ENCODE data around the gene HADH. TPM values are rescaled to one million over a fixed set of nuclear protein-coding genes. Genes with fewer than 3 reads are reported as not detected.

Gene HADH
- total RNA-seq, 1 donor = 9.0 TPM

DNA sequence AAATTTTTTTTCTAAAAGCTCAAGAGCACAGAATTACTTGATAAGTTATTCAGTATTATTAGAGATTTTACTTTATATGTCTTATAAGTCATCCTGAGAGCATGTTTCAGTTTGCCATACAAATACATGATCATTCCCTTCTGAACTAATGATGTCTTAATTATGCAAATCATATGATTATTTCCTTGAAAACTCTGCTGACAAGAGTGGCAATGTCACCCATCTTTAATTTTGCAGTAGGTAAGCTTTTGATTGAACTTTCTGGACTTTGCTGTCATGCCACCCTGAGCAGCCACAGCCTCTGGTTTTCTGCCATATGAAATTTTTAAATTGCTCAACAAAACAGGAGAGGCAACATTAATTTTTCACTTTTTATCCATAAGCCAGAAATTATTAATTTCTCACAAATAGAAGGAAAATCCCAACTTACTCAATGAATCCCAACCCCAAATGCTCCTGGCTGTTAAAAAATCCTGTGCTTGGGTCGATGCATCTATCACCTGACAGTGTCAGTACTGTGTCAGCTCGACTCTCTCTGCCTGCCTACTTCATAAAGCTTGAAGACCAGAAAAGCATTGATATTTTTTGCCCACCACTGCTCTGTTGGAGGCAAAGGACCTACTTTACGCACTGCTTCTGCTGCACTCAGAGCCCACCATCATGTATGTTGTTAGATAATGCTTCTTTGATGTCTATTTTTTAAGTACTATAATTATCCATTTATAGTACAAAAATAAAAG lies 11.6 kb upstream of the HADH start:
- Histone ChIP-seq H3K27ac (ENCODE audit: low read depth, low read length) (no peak overlapping the region), H3K36me3 (ENCODE audit: insufficient read depth, low read length) (no peaks in the 10 kb centered on the region), H3K4me1 (ENCODE audit: insufficient read depth, low read length) (no peaks in the 10 kb centered on the region), H3K9me3 (ENCODE audit: low read depth, low read length) (no peaks in the 10 kb centered on the region), H2AFZ (ENCODE audit: low read length) (no peak overlapping the region), H3K4me2 (ENCODE audit: insufficient read depth, low read length) (no peak overlapping the region), H3K79me2 (ENCODE audit: insufficient read depth, low read length) (no peaks in the 10 kb centered on the region), H3K4me3 (ENCODE audit: insufficient read depth, low read length) (no peak overlapping the region), H3K27me3 (ENCODE audit: insufficient read depth, low read length) (no peaks in the 10 kb centered on the region), H4K20me1 (ENCODE audit: insufficient read depth, low read length) (no peaks in the 10 kb centered on the region)
- DNase-seq (ENCODE audit: insufficient read length, low spot score, missing footprints) = no peak
- no peak for TF ChIP-seq CTCF (IDR thresholded peaks at IDR 0.05; ENCODE audit: extremely low read depth, low read depth, low read length)

DNA sequence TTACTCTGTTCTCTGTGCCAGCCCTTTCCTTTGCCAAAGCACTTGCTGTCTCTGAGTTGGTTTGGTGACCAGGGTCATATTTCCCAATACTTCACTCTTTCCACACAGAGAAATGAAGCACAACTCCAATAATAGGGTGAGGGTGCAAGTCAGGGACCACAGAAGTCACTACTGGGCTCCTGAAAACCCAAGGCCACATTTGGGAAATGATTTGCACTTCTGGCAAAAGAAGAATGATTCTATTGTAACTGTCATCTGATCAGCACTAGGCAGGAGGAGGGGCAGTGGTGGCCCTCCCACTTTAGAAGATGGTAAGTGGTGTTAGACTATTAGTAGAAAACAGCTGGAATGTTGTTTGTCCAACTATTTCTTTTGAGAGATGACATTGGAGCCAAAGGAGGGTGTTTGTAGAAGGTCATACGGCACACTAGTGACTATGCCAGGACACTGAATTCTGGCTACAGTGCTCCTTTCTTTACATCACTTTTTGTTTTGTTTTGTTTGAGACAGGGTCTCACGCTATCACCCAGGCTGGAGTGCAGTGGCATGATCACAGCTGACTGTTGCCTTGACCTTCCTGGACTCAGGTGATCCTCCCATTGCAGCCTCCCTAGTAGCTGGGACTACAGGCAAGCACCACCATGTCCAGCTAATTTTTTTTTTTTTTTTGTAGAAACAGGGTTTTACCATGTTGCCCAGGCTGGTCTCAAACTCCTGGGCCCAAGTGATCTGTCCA lies 10.8 kb upstream of the HADH start:
- H3K9me3 ChIP-seq (ENCODE audit: low read depth, low read length) = no peaks in the 10 kb centered on the region
- H3K27ac ChIP-seq (ENCODE audit: low read depth, low read length) = no peak overlapping the region
- H4K20me1 ChIP-seq (ENCODE audit: insufficient read depth, low read length) = no peaks in the 10 kb centered on the region
- H3K4me3 ChIP-seq (ENCODE audit: insufficient read depth, low read length) = no peak overlapping the region
- DNase-seq (ENCODE audit: insufficient read length, low spot score, missing footprints) = no peak
- no peak for TF ChIP-seq CTCF (IDR thresholded peaks at IDR 0.05; ENCODE audit: extremely low read depth, low read depth, low read length)
- H3K79me2 ChIP-seq (ENCODE audit: insufficient read depth, low read length) = no peaks in the 10 kb centered on the region
- no peaks in the 10 kb centered on the region for H3K36me3 ChIP-seq (ENCODE audit: insufficient read depth, low read length)
- no peaks in the 10 kb centered on the region for H3K27me3 ChIP-seq (ENCODE audit: insufficient read depth, low read length)
- H3K4me2 ChIP-seq (ENCODE audit: insufficient read depth, low read length) = no peak overlapping the region
- H3K4me1 ChIP-seq (ENCODE audit: insufficient read depth, low read length) = no peaks in the 10 kb centered on the region
- no peak overlapping the region for H2AFZ ChIP-seq (ENCODE audit: low read length)

DNA sequence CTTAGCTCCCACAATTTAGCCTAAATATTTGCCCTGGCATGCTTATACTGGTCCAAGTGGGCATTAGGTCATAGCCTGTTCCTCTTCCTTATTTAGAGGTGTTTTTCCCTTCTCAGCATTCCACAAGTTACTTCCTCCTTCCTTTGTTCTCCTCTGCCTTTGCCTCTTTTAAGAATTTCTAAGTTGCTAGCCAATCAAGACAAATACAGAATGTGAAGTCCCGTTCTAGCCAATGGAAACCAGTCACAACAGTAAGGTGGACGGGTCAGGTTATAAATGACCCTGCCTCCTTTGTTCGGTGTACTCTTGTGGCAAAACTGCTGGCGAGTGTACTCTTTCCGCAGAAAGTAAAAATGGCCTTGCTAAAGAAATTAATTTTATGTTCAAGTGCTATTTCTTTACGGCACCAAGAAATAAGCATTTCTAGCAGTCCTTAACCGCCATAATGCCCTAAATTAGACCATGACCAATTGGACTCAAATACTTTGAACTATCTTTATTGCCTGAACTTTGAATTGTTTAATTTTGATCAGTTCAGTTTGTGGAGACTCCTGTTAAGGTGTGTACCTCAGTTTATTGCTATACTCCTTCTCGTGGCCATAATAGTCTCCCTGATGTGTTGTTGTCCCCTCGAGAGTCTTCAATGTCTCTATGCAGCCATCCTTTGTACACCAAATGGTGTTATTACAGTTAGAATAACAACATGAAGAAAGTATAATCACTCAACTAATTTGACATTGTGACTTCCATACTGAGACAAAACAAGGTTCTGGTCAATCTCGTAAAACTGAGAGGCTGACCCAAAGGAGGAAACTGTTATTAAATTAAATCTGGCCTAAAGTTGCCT lies 1.6 kb upstream of the HADH start:
- no peaks in the 10 kb centered on the region for H3K9me3 ChIP-seq (ENCODE audit: low read depth, low read length)

More for the DNA sequence above, 1.6 kb upstream of the HADH start:
- no peak overlapping the region for H2AFZ ChIP-seq (ENCODE audit: low read length)
- H3K36me3 ChIP-seq (ENCODE audit: insufficient read depth, low read length) = no peaks in the 10 kb centered on the region
- peaks cover 31% of the 10 kb centered on the region for H3K79me2 ChIP-seq (ENCODE audit: insufficient read depth, low read length)
- DNase-seq (ENCODE audit: insufficient read length, low spot score, missing footprints) = no peak
- peaks cover 14% of the 10 kb centered on the region for H3K4me1 ChIP-seq (ENCODE audit: insufficient read depth, low read length)
- no peaks in the 10 kb centered on the region for H3K27me3 ChIP-seq (ENCODE audit: insufficient read depth, low read length)
- no peak overlapping the region for H3K27ac ChIP-seq (ENCODE audit: low read depth, low read length)
- no peak overlapping the region for H3K4me3 ChIP-seq (ENCODE audit: insufficient read depth, low read length)
- H4K20me1 ChIP-seq (ENCODE audit: insufficient read depth, low read length) = no peaks in the 10 kb centered on the region
- H3K4me2 ChIP-seq (ENCODE audit: insufficient read depth, low read length) = no peak overlapping the region
- no peak for TF ChIP-seq CTCF (IDR thresholded peaks at IDR 0.05; ENCODE audit: extremely low read depth, low read depth, low read length)
